Central memory CD8-positive, alpha-beta T cell (primary cell): Measurements from ENCODE around the gene IFT80.

ENCODE experiments used
- ATAC-seq: fragments of 150-1000 bp; cut with Tn5 transposase; replicated peaks from 2 replicates; pipeline ENCODE4 v1.10.0; 2022; ENCODE audit warnings: mild to moderate bottlenecking, moderate FRiP score, moderate number of reproducible peaks; ENCODE audit not compliant: poor library complexity, severe bottlenecking; ENCODE audit errors: extremely low read depth
- DNase-seq, 2 donors: peaks; one replicate each; pipeline ENCODE4 v3.0.0; 2021; ENCODE audit warnings: low spot score in 2 of 2
- H3K27ac Mint-ChIP-seq: one replicate; pipeline ENCODE4 v1.8.0; 2022; ENCODE audit warnings: low read depth, mild to moderate bottlenecking, moderate library complexity, mixed read lengths
- H3K27me3 Mint-ChIP-seq: one replicate; pipeline ENCODE4 v1.8.0; 2022; ENCODE audit warnings: mixed read lengths
- H3K36me3 Mint-ChIP-seq: one replicate; pipeline ENCODE4 v1.8.0; 2022; ENCODE audit warnings: mild to moderate bottlenecking, moderate library complexity, mixed read lengths; ENCODE audit not compliant: insufficient read depth
- H3K4me1 Mint-ChIP-seq: one replicate; pipeline ENCODE4 v1.8.0; 2022; ENCODE audit warnings: mixed read lengths
- H3K4me3 Mint-ChIP-seq: one replicate; pipeline ENCODE4 v1.8.0; 2022; ENCODE audit warnings: mild to moderate bottlenecking, moderate library complexity, mixed read lengths
- H3K9me3 Mint-ChIP-seq: one replicate; pipeline ENCODE4 v1.8.0; 2022; ENCODE audit warnings: mixed read lengths

IFT80 gene

DNA sequence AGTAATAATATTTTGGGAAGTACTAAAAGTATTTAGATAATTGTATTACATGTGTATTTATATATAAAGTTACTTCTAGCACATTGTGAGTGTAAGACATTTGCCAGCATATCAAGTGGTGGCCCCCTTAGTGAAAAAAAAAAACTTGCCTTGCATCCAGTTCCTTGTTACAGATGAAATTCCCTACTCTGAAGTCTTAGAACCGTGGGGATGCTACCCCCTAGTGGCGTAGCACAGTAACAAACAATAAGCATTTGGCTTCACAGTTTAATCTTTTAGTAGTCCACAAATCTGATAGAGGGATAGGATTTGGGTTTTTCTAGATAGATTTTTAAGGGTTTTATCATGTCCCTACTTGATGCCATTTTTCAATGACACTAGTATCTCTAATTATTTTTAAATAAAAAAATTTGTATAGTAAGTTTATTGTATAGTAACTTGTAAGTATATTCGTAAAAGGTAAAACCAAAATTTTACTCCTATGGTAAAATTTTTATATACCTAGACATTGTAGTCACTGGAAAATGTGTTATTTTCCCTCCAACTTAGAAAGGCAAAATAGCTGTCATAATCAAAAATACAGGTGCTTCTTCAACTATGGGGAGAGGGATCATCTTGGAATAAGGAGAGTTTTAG, 14.7 kb upstream of the IFT80 start:
- peaks cover 15% of the 10 kb centered on the region for H3K36me3 Mint-ChIP-seq
- no peaks in the 10 kb centered on the region for H3K27me3 Mint-ChIP-seq
- DNase-seq: peak; percentile 45 to 49
- no peaks in the 10 kb centered on the region for H3K9me3 Mint-ChIP-seq
- no peaks in the 10 kb centered on the region for H3K4me1 Mint-ChIP-seq
- no peak overlapping the region for H3K27ac Mint-ChIP-seq
- ATAC-seq: no peak
- H3K4me3 Mint-ChIP-seq: no peak overlapping the region

DNA sequence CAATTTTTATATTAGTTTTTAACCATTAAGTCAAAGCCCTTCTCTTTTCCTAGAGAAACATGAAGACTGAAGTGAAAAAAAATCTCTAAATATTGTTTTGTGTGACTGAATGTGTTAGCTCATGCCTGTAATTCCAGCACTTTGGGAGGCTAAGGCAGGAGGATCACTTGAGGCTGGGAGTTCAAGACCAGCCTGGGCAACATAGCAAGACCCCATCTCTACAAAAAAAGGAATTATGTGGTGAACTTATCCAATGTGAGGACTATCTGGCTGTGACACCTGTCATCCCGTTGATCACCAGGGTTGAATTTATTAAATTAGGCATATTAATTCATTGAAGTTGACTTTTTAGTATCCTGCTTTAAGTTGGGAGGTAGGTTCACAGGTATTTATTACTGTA, 13.5 kb upstream of the IFT80 start:
- no peak overlapping the region for H3K4me3 Mint-ChIP-seq
- no peak overlapping the region for H3K27ac Mint-ChIP-seq
- no peaks in the 10 kb centered on the region for H3K9me3 Mint-ChIP-seq
- H3K4me1 Mint-ChIP-seq: no peaks in the 10 kb centered on the region
- no peaks in the 10 kb centered on the region for H3K27me3 Mint-ChIP-seq
- H3K36me3 Mint-ChIP-seq: peaks cover 12% of the 10 kb centered on the region
- DNase-seq: no peak
- ATAC-seq: no peak

DNA sequence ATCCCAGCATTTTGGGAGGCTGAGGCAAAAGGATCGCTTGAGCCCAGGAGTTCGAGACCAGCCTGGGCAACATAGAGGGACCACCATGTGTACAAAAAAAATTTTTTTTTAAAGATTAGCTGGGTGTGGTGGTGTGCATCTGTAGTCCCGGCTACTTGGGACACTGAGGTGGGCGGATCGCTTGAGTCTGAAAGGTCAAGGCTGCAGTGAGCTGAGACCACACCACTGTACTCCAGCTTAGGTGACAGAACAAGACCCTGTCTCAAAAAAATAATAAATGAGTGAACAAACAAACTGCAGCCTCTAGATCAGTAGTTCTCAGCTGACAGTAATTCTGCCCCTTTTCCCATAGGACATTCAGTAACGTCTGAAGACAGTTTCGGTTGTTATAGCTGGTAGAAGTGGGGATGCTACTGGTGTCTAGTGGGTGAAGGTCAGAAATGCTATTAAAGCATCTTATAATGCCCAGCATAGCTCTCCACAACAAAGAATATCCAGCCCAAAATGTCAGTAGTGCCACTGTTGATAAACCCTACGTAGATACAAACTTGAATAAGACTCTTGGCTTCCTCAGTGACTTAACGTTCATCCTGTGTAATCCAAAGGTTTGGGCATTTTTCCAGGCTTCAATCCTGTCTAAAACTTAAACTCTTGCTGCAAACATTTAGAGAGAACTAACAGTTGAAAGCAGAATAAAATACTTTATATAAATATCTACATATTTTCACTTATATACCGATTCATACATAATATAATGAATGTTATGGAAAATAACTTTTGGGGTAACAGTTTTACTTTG, 11.0 kb upstream of the IFT80 start:
- Mint-ChIP-seq H3K4me1 (no peaks in the 10 kb centered on the region), H3K4me3 (no peak overlapping the region), H3K36me3 (peaks cover 3% of the 10 kb centered on the region), H3K27me3 (no peaks in the 10 kb centered on the region), H3K9me3 (no peaks in the 10 kb centered on the region), H3K27ac (no peak overlapping the region)
- ATAC-seq (no peak), DNase-seq (no peak)

DNA sequence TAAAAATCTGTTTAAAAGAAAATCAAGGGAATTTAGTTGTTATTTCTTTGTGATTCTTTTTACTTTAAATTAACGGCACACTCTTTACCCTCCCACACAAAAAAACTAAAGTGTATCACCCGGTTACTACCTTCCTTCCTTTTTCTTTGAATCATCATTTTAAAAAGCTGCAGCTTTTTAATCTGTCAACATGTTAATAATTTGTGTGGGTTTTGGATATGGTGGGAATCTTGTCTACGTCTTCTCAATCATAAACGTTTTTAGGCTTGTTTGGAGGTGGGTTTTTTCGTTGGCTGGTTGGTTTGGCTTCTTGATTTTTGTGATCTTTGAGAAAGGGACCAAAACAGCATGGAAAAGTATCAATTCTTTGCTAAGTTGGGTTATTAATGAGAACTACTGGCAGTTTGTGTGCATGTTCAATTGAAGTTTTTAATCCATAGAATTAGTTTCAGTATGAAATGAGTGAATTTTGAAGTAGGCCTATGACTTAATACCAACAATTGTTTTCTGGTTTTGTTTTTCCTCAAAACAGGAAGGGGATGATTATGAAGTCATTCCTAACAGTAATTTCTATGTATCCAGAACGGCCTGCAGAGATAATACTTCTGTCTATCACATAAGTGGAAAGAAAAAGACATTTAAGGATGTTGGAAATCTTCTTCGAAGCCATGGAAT, 4.9 kb upstream of the IFT80 start:
- ATAC-seq (no peak), DNase-seq (no peak)
- peaks cover 32% of the 10 kb centered on the region for H3K36me3 Mint-ChIP-seq
- H3K9me3 Mint-ChIP-seq: no peaks in the 10 kb centered on the region
- peaks cover 10% of the 10 kb centered on the region for H3K27me3 Mint-ChIP-seq
- H3K27ac Mint-ChIP-seq: peak overlapping the region; percentile 50
- H3K4me3 Mint-ChIP-seq: peak overlapping the region; percentile 95
- peaks cover 28% of the 10 kb centered on the region for H3K4me1 Mint-ChIP-seq

DNA sequence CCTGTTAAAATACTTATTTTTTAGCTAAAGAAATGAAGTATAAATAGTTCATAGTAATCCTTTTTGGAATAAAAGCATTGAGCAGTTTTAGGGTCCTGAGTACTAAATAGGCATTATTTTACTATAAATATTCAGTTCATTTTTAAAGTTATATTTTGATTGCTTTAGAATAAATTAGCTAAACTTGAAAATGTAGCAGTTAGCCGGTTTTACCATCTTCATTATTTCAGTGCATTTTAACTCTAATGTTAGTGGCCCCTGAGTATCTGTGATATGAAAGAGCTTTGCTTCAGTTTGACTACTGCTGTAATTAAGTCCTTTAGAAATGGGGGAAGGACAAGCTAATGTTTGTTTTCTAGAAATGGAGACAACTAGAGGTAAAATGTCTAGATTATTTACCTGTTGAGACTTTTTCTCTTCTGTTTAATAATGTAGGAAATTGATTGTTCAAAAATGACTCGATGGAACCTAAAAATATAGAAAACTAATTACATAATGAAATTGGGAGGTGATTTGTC, 4.1 kb upstream of the IFT80 start:
- Mint-ChIP-seq H3K27ac (peak overlapping the region; percentile 98), H3K36me3 (peaks cover 33% of the 10 kb centered on the region), H3K4me3 (peak overlapping the region; percentile 95), H3K4me1 (peaks cover 37% of the 10 kb centered on the region), H3K9me3 (no peaks in the 10 kb centered on the region), H3K27me3 (peaks cover 10% of the 10 kb centered on the region)
- ATAC-seq: no peak
- DNase-seq: no peak

DNA sequence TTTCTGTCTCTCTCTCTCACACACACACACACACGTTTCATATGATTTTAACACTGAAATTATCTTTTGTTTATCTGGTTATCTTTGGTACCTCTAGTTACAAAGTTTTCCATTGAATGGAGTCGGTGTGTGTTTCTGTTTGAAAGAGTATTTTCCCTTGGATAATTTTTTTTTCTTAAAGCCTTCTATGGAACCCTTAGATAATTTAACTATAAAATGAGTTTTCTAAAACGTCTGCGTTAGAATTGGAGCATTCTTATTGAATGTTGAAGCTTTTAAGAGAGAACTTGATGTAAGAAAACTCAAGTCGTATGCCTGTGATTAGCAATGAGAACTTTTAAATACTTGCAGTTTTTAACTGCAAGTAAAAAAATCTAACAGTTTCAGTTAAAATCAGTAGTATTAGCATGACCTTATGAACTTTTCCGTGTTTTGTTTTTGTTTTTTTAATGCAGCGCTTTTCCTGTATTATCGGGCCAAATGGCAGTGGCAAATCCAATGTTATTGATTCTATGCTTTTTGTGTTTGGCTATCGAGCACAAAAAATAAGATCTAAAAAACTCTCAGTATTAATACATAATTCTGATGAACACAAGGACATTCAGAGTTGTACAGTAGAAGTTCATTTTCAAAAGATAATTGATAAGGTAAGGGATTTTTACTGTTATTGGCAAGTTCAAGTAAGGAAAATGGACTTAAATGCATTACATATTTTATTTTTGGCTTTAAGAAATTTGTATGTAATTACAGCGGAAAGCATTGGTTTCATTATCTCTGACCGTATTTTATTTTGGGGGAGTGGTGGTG, 3.4 kb upstream of the IFT80 start:
- DNase-seq (no peak), ATAC-seq (no peak)
- peaks cover 10% of the 10 kb centered on the region for H3K27me3 Mint-ChIP-seq
- peak overlapping the region; percentile 95 for H3K4me3 Mint-ChIP-seq
- H3K4me1 Mint-ChIP-seq: peaks cover 38% of the 10 kb centered on the region
- H3K36me3 Mint-ChIP-seq: peaks cover 32% of the 10 kb centered on the region
- peak overlapping the region; percentile 98 for H3K27ac Mint-ChIP-seq
- H3K9me3 Mint-ChIP-seq: no peaks in the 10 kb centered on the region

DNA sequence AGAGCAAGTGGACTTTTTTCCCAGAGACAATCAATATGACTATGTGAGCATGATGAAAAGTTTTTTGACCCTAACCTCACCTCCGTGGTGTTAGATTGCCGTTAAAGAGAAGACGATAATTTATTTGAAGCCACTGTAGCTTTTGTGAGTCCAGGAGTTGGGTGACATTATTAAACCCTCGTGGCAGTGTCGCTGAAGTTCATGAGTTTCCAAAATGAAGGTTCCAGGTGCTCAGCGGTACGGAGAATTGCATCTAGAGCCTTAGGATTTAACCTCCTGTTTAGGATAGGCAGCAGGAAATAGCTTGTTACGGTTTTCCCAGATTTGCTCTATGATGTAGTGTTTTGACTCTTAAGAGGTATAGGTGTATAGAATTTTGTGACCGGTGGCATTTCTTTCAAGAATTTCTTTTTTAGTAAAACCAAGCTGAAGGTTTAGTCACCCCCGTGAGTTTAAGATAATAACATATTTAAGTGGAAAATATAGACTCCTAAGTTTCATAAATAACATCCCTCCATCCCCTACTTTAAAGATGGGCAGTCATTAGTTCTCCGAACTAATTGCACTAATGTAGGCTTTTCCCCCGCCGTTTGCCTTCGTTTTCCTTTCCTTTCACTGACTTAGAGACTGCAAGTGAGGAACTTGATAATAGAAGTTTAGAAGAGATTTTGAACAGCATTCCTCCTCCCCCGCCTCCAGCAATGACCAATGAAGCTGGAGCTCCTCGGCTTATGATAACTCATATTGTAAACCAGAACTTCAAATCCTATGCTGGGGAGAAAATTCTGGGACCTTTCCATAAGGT, 2.5 kb upstream of the IFT80 start:
- ATAC-seq (no peak), DNase-seq (no peak)
- Mint-ChIP-seq H3K4me3 (peak overlapping the region; percentile 95), H3K9me3 (no peaks in the 10 kb centered on the region), H3K27me3 (peaks cover 10% of the 10 kb centered on the region), H3K36me3 (peaks cover 32% of the 10 kb centered on the region), H3K4me1 (peaks cover 38% of the 10 kb centered on the region), H3K27ac (peak overlapping the region; percentile 98)

DNA sequence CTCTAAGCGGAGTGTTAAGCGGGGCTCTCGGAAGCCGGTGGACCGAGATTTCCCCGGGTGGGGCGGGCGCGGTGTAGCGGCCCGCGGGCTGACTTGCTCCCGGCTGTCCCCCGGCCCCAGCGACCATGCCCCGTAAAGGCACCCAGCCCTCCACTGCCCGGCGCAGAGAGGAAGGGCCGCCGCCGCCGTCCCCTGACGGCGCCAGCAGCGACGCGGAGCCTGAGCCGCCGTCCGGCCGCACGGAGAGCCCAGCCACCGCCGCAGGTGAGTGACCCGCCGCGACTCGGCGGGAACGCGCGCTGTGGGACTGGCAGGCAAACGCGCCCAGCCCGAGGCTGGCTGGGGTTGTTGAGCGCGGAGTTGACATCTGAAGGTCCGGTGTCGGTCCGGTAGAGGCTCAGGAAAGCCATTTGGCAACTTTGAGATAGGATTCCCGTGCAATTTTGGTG, 1.7 kb upstream of the IFT80 start:
- Mint-ChIP-seq H3K4me1 (peaks cover 38% of the 10 kb centered on the region), H3K36me3 (peaks cover 32% of the 10 kb centered on the region), H3K27me3 (peaks cover 10% of the 10 kb centered on the region), H3K27ac (peak overlapping the region; percentile 98), H3K9me3 (no peaks in the 10 kb centered on the region), H3K4me3 (peak overlapping the region; percentile 95)
- ATAC-seq: no peak
- no peak for DNase-seq

DNA sequence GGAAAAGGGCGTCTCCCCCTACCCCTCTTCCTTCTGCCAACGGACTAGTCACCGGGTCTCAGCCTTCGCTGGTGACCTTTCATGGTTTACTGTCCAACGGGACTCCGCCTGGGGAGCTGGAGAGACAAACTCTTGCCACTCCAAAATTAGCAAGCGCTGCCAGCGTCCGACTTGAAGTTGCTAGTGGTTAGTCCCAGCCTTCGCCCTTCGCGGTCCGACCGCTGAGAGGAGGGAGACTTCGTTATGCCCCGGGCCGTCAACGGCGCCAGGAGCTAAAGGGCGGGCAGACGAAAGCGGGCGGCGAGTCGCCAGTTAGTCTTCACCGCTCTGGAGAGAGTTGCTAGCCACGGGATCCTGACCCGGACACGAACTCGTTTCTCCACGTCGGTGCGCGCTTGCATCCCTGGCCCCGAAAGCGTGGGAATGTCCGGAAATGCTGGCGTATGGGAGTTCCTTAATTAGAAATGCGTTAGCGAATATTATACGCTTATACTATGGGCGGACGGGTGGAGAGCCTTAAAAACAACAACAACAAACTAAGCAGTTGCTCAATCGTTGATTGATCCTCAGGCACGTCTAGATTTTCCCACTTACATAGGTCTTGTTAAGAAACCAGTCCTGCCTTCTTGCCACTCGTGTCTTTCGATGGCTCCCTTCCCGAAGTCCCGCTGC, 1.1 kb upstream of the IFT80 start:
- H3K27me3 Mint-ChIP-seq: peaks cover 10% of the 10 kb centered on the region
- DNase-seq (peak in 1 of 2 donors; percentile 33), ATAC-seq (no peak)
- H3K27ac Mint-ChIP-seq: peak overlapping the region; percentile 98
- no peaks in the 10 kb centered on the region for H3K9me3 Mint-ChIP-seq
- H3K36me3 Mint-ChIP-seq: peaks cover 32% of the 10 kb centered on the region
- peak overlapping the region; percentile 95 for H3K4me3 Mint-ChIP-seq
- H3K4me1 Mint-ChIP-seq: peaks cover 38% of the 10 kb centered on the region

DNA sequence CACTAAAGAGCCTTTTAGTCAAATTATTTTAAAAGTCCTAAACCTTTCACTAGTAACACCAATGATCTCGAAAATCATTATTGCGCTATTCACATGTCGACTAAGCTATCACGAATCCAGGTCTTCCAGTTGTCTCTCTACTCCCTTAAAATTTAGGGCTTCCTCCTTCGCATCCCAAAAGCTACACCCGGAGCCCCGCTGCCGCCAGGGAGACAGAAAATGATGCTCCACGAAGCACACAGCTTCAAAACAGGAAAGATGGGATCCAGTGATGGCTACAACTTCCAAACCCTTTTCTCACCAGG, 253 bp downstream of the IFT80 start:
- Mint-ChIP-seq H3K36me3 (peaks cover 31% of the 10 kb centered on the region), H3K27me3 (peaks cover 10% of the 10 kb centered on the region), H3K4me3 (peak overlapping the region; percentile 95), H3K27ac (peak overlapping the region; percentile 98), H3K4me1 (peaks cover 34% of the 10 kb centered on the region), H3K9me3 (no peaks in the 10 kb centered on the region)
- DNase-seq (no peak), ATAC-seq (no peak)

DNA sequence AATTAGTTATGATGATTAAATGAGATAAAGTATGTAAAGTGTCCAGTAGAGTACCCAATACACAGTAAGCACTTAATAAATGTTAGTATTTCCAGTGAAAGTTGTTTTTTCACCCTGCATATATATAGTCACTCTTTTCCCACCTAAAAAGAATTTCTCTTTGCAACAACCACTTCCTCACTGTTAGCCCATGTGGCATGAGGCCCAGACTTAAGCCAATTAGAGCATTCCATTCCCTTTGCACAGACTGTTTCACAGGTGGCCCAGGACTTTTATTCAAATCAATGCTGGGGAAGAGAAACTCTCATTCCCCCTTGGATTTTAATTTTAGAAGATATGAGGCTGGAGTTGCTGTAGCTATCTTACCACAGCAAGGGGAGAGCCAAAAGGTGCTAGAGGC, 3.7 kb downstream of the IFT80 start:
- Mint-ChIP-seq H3K27me3 (no peaks in the 10 kb centered on the region), H3K9me3 (no peaks in the 10 kb centered on the region), H3K4me1 (peaks cover 15% of the 10 kb centered on the region), H3K36me3 (peaks cover 18% of the 10 kb centered on the region), H3K4me3 (no peak overlapping the region), H3K27ac (no peak overlapping the region)
- DNase-seq (no peak), ATAC-seq (no peak)
